Measurements from ENCODE around the gene SERTAD4.
"Not testable (repeated sequence)": the region's sequence is repeated elsewhere in the genome, so short reads cannot be mapped to it uniquely, and the experiment has no call there.

Gene SERTAD4
- total RNA-seq: 0 to 0.19 (median 0) reads per million in 3 experiments

- no peak for DNase-seq
Observed at GRCh38 chr1:210232511-210233215, at the start of gene SERTAD4. Gene SERTAD4 (plus strand): TSS chr1:210232796. CDS start chr1:210237961, 5,165 bp downstream.

- DNase-seq: no peak
Observed at GRCh38 chr1:210185063-210185462, 47.5 kb upstream of the SERTAD4 start.

GRCh38 chr1:210187849-210188606, 44.6 kb upstream of the SERTAD4 start:
- DNase-seq: not testable (repeated sequence)

GRCh38 chr1:210189426-210189825, 43.2 kb upstream of the SERTAD4 start:
- DNase-seq: no peak

- DNase-seq: no peak
Observed at GRCh38 chr1:210195635-210196160, 36.9 kb upstream of the SERTAD4 start.

- DNase-seq: not testable (repeated sequence)
Observed at GRCh38 chr1:210196266-210196665, 36.3 kb upstream of the SERTAD4 start.

GRCh38 chr1:210198840-210199239, 33.8 kb upstream of the SERTAD4 start:
- no peak for DNase-seq

- no peak for DNase-seq
Observed at GRCh38 chr1:210200124-210200736, 32.4 kb upstream of the SERTAD4 start.

- DNase-seq: no peak
Observed at GRCh38 chr1:210201681-210202080, 30.9 kb upstream of the SERTAD4 start.

GRCh38 chr1:210207597-210208450, 24.8 kb upstream of the SERTAD4 start:
- DNase-seq: no peak

- no peak for DNase-seq
Observed at GRCh38 chr1:210213335-210213734, 19.3 kb upstream of the SERTAD4 start.

GRCh38 chr1:210214573-210215409, 17.8 kb upstream of the SERTAD4 start:
- no peak for DNase-seq

- DNase-seq: no peak
Observed at GRCh38 chr1:210217482-210217881, 15.1 kb upstream of the SERTAD4 start.

GRCh38 chr1:210218047-210218446, 14.5 kb upstream of the SERTAD4 start:
- no peak for DNase-seq

- DNase-seq: no peak
Observed at GRCh38 chr1:210222340-210223006, 10.1 kb upstream of the SERTAD4 start.

GRCh38 chr1:210223226-210223904, 9.2 kb upstream of the SERTAD4 start:
- DNase-seq: no peak

- DNase-seq: no peak
Observed at GRCh38 chr1:210228158-210228557, 4.4 kb upstream of the SERTAD4 start.

GRCh38 chr1:210230149-210230695, 2.4 kb upstream of the SERTAD4 start:
- DNase-seq: no peak

- DNase-seq: no peak
Observed at GRCh38 chr1:210231846-210232510, 618 bp upstream of the SERTAD4 start.

GRCh38 chr1:210233216-210233494, 559 bp downstream of the SERTAD4 start:
- DNase-seq: no peak

Measured in central memory CD4-positive, alpha-beta T cell (primary cell).